ENCODE results near the gene THSD7B. TPM values are rescaled to one million over a fixed set of nuclear protein-coding genes. Genes with fewer than 3 reads are reported as not detected.
"Not testable (repeated sequence)": the region's sequence is repeated elsewhere in the genome, so short reads cannot be mapped to it uniquely, and the experiment has no call there.

THSD7B gene
- total RNA-seq, 1 experiment from 2014 or later = 0.28 TPM

DNA sequence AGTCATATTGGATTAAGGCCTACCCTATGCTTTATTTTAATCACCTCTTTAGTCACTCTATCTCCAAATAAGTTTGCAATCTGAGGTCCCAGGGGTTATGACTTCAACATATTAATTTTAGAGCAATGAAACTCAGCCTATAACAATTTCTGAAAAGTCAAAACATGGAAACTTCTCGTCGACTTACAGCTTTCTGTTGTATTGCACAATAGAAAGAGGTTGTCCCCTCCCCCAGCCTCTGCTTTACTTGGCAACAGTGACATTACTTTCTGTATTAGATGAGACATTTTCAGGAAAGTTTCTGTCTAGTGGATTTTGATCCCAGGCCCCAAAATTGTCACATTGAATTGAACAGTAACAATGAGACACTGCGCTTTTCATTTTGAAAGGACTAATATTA lies 326.4 kb downstream of the THSD7B start:
- Histone ChIP-seq H3K27me3 (ENCODE audit: control insufficient read depth, insufficient read depth, low read length) (no peaks in the 10 kb centered on the region), H3K36me3 (replicated peaks; ENCODE audit: control insufficient read depth, insufficient read depth, low read length) (no peaks in the 10 kb centered on the region), H3K4me3 (ENCODE audit: insufficient read depth, low read depth, low read length) (no peak overlapping the region)
- DNase-seq = no peak

GRCh38 chr2:137093116-137093515 lies 327.8 kb downstream of the THSD7B start:
- Histone ChIP-seq H3K27me3 (ENCODE audit: control insufficient read depth, insufficient read depth, low read length) (no peaks in the 10 kb centered on the region), H3K36me3 (replicated peaks; ENCODE audit: control insufficient read depth, insufficient read depth, low read length) (no peaks in the 10 kb centered on the region), H3K4me3 (ENCODE audit: insufficient read depth, low read depth, low read length) (no peak overlapping the region)
- DNase-seq = no peak

GRCh38 chr2:137096187-137096586 lies 330.8 kb downstream of the THSD7B start:
- no peak for DNase-seq
- Histone ChIP-seq H3K4me3 (ENCODE audit: insufficient read depth, low read depth, low read length) (no peak overlapping the region), H3K27me3 (ENCODE audit: control insufficient read depth, insufficient read depth, low read length) (no peaks in the 10 kb centered on the region)

DNA sequence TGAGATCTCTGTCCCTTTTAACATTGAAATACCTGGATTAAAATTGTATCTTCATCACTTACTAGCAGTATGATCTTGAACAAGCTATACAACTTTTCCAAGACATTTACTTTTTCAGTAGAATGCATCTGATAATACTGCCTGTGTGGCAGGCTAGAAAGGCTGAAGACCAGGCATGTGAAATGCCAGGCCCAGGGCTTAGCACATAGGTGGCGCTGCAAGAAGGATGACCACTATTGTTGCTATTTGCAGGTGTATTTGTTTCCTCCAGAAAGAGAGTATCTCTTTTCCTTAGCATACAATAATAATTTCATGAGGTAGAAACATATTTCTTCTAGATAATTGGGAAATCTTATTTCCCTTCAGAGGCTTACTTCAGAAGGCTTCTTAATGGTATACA lies 331.3 kb downstream of the THSD7B start:
- no peaks in the 10 kb centered on the region for H3K36me3 ChIP-seq (replicated peaks; ENCODE audit: control insufficient read depth, insufficient read depth, low read length)
- no peaks in the 10 kb centered on the region for H3K27me3 ChIP-seq (ENCODE audit: control insufficient read depth, insufficient read depth, low read length)
- peak; percentile 13 for DNase-seq

More at GRCh38 chr2:137096187-137096586, 330.8 kb downstream of the THSD7B start:
- H3K36me3 ChIP-seq (replicated peaks; ENCODE audit: control insufficient read depth, insufficient read depth, low read length) = no peaks in the 10 kb centered on the region

DNA sequence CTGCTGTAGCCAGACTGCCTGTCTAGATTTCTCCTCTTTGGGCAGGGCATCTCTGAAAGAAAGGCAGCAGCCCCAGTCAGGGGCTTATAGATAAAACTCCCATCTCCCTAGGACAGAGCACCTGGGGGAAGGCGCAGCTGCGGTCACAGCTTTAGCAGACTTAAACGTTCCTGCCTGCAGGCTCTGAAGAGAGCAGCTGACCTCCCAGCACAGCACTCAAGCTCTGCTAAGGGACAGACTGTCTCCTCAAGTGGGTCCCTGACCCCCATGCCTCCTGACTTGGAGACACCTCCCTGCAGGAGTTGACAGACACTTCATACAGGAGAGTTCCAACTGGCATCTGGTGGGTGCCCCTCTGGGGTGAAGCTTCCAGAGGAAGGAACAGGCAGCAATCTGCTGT lies 336.5 kb downstream of the THSD7B start:
- not testable (repeated sequence) for DNase-seq

More for the DNA sequence above, 331.3 kb downstream of the THSD7B start:
- no peak overlapping the region for H3K4me3 ChIP-seq (ENCODE audit: insufficient read depth, low read depth, low read length)

DNA sequence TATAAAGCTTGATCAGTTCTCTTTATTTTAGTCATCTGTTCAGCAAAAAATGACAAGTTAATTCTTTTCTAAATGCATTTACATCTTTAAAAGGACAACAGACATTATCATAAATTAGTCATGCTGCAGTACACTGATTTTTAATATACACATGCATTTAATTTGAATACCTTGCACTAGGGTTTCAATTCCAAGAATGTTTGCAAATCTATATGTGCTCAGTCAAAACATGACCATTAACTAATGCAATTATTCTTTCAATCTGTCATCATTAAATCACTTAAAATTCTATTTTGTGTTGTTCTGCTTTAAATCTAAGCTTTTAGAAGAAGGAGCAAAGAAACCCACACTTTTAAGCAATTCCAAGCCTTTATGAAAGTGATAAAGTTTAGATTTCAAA lies 342.6 kb downstream of the THSD7B start:
- Histone ChIP-seq H3K36me3 (replicated peaks; ENCODE audit: control insufficient read depth, insufficient read depth, low read length) (no peaks in the 10 kb centered on the region), H3K4me3 (ENCODE audit: insufficient read depth, low read depth, low read length) (no peak overlapping the region), H3K27me3 (ENCODE audit: control insufficient read depth, insufficient read depth, low read length) (no peaks in the 10 kb centered on the region)
- no peak for DNase-seq

More for the DNA sequence above, 336.5 kb downstream of the THSD7B start:
- H3K4me3 ChIP-seq (ENCODE audit: insufficient read depth, low read depth, low read length); H3K27me3 ChIP-seq (ENCODE audit: control insufficient read depth, insufficient read depth, low read length); H3K36me3 ChIP-seq (replicated peaks; ENCODE audit: control insufficient read depth, insufficient read depth, low read length): not testable (repeated sequence)

GRCh38 chr2:137111896-137112295 lies 346.6 kb downstream of the THSD7B start:
- no peak for DNase-seq
- H3K4me3 ChIP-seq (ENCODE audit: insufficient read depth, low read depth, low read length) = no peak overlapping the region
- no peaks in the 10 kb centered on the region for H3K36me3 ChIP-seq (replicated peaks; ENCODE audit: control insufficient read depth, insufficient read depth, low read length)
- no peaks in the 10 kb centered on the region for H3K27me3 ChIP-seq (ENCODE audit: control insufficient read depth, insufficient read depth, low read length)

GRCh38 chr2:137115081-137115794 lies 349.9 kb downstream of the THSD7B start:
- Histone ChIP-seq H3K36me3 (replicated peaks; ENCODE audit: control insufficient read depth, insufficient read depth, low read length) (no peaks in the 10 kb centered on the region), H3K27me3 (ENCODE audit: control insufficient read depth, insufficient read depth, low read length) (no peaks in the 10 kb centered on the region), H3K4me3 (ENCODE audit: insufficient read depth, low read depth, low read length) (no peak overlapping the region)
- DNase-seq = no peak

DNA sequence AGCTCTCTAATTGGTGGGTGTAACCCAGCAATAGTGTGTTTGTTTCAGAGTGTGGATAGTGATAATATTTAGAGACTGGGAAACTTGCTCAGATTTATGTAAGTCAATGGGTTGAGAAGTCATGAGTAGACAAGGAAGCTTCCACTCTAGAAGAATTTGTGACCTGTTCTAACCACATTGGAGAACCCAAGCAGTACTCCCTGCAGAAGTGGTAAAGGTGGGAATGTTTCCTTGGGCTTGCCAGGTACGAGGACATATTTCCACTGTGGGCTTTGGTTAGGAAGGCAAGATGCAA lies 350.4 kb downstream of the THSD7B start:
- Histone ChIP-seq H3K4me3 (ENCODE audit: insufficient read depth, low read depth, low read length) (no peak overlapping the region), H3K36me3 (replicated peaks; ENCODE audit: control insufficient read depth, insufficient read depth, low read length) (no peaks in the 10 kb centered on the region), H3K27me3 (ENCODE audit: control insufficient read depth, insufficient read depth, low read length) (no peaks in the 10 kb centered on the region)
- DNase-seq = no peak

- Histone ChIP-seq H3K27me3 (ENCODE audit: control insufficient read depth, insufficient read depth, low read length) (no peaks in the 10 kb centered on the region), H3K4me3 (ENCODE audit: insufficient read depth, low read depth, low read length) (no peak overlapping the region), H3K36me3 (replicated peaks; ENCODE audit: control insufficient read depth, insufficient read depth, low read length) (no peaks in the 10 kb centered on the region)
- DNase-seq = no peak
Measured at GRCh38 chr2:137117385-137117784, 352.0 kb downstream of the THSD7B start.

- H3K36me3 ChIP-seq (replicated peaks; ENCODE audit: control insufficient read depth, insufficient read depth, low read length) = no peaks in the 10 kb centered on the region
- no peaks in the 10 kb centered on the region for H3K27me3 ChIP-seq (ENCODE audit: control insufficient read depth, insufficient read depth, low read length)
- DNase-seq = no peak
- H3K4me3 ChIP-seq (ENCODE audit: insufficient read depth, low read depth, low read length) = no peak overlapping the region
Measured at GRCh38 chr2:137118140-137118539, 352.8 kb downstream of the THSD7B start.

- DNase-seq = no peak
- no peaks in the 10 kb centered on the region for H3K36me3 ChIP-seq (replicated peaks; ENCODE audit: control insufficient read depth, insufficient read depth, low read length)
- H3K4me3 ChIP-seq (ENCODE audit: insufficient read depth, low read depth, low read length) = no peak overlapping the region
- no peaks in the 10 kb centered on the region for H3K27me3 ChIP-seq (ENCODE audit: control insufficient read depth, insufficient read depth, low read length)
Measured at GRCh38 chr2:137123226-137123625, 357.9 kb downstream of the THSD7B start.

- DNase-seq = no peak
- Histone ChIP-seq H3K36me3 (replicated peaks; ENCODE audit: control insufficient read depth, insufficient read depth, low read length) (no peaks in the 10 kb centered on the region), H3K4me3 (ENCODE audit: insufficient read depth, low read depth, low read length) (no peak overlapping the region), H3K27me3 (ENCODE audit: control insufficient read depth, insufficient read depth, low read length) (no peaks in the 10 kb centered on the region)
Measured at GRCh38 chr2:137133225-137133624, 367.9 kb downstream of the THSD7B start.

DNA sequence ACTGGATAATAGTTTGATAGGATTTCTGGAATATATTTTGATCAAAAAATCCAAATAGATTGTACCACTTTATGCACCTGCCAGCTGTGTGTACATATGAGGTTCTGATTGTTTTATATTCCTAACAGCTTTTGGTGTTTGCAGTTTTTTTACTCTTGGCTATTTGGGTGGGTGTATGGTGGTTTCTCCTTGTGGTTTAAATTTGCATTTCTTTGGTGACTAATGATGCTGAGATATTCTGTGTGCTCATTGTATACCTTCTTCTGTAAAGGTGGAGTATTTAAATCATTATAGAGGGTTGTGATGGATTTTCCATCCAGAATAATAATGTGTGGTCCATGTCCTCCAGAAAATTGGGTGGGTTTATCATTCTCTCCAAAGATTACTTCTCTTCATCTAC lies 372.9 kb downstream of the THSD7B start:
- Histone ChIP-seq H3K4me3 (ENCODE audit: insufficient read depth, low read depth, low read length) (no peak overlapping the region), H3K36me3 (replicated peaks; ENCODE audit: control insufficient read depth, insufficient read depth, low read length) (no peaks in the 10 kb centered on the region), H3K27me3 (ENCODE audit: control insufficient read depth, insufficient read depth, low read length) (no peaks in the 10 kb centered on the region)
- DNase-seq = no peak

GRCh38 chr2:137151731-137152130 lies 386.4 kb downstream of the THSD7B start:
- Histone ChIP-seq H3K27me3 (ENCODE audit: control insufficient read depth, insufficient read depth, low read length) (no peaks in the 10 kb centered on the region), H3K4me3 (ENCODE audit: insufficient read depth, low read depth, low read length) (no peak overlapping the region)
- no peak for DNase-seq

GRCh38 chr2:137154946-137155345 lies 389.6 kb downstream of the THSD7B start:
- no peak for DNase-seq
- H3K27me3 ChIP-seq (ENCODE audit: control insufficient read depth, insufficient read depth, low read length) = no peaks in the 10 kb centered on the region
- no peak overlapping the region for H3K4me3 ChIP-seq (ENCODE audit: insufficient read depth, low read depth, low read length)
- no peaks in the 10 kb centered on the region for H3K36me3 ChIP-seq (replicated peaks; ENCODE audit: control insufficient read depth, insufficient read depth, low read length)

More at GRCh38 chr2:137151731-137152130, 386.4 kb downstream of the THSD7B start:
- H3K36me3 ChIP-seq (replicated peaks; ENCODE audit: control insufficient read depth, insufficient read depth, low read length) = no peaks in the 10 kb centered on the region

Measured in H7 (cell line).